SK-N-DZ (cell line): ENCODE measurements around the gene NANS.

Source experiments
- DNase-seq: peaks from one replicate; pipeline ENCODE4 v3.0.0-alpha.2; 2015; ENCODE audit warnings: low spot score

NANS gene

DNA sequence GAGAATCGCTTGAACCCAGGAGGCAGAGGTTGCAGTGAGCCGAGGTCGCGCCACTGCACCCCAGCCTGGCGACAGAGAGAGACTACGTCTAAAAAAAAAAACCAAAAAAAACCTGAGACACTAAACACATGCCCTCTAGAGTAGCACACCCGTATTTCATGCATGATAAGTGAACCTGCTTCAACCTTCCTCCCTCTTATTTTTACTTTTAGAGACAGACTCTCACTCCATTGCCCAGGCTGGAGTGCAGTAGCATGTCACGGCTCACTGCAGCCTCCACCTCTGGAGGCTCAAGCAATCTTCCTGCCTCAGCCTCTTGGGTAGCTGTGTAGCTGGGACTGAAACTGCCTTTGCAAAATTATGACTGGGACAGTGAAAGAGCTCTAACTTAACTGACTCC, 17.6 kb upstream of the NANS start:
- DNase-seq, result no peak

DNA sequence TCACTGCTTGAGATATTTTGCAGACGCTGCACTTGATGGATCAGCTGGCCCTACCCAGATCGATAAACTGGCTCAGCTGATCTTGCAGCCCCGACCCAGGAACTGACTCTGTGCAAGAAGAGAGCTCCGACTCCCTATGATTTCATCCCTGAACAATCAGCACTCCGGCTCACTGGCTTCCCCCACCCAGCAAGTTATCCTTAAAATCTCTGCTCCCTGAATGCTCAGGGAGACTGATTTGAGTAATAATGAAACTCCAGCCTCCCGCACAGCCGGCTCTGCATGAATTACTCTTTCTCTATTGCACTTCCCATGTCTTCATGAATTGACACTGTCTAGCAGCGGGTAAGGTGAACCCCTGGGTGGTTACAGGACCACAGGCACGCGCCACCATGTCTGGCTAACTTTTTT, 16.9 kb upstream of the NANS start:
- no peak for DNase-seq

DNA sequence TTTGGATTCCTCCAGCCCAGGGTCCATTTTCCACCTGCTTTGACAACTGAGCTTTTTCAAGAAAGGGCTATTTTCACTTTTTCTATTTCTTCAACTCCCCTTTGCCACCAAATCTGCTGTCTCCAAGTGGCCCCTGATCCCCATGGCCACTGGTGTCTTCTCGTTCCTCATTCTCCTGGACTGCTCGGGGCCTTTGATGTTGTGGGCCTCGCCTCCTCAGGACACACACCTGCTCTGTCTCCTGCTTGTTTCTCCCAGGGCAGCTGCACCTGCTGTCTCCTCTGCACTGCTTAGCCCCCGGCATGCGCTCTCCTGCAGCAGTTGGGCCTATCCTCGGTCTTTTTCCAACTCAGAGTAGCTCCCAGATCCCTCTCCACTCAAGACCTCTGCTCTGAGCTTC, 16.3 kb upstream of the NANS start:
- no peak for DNase-seq

DNA sequence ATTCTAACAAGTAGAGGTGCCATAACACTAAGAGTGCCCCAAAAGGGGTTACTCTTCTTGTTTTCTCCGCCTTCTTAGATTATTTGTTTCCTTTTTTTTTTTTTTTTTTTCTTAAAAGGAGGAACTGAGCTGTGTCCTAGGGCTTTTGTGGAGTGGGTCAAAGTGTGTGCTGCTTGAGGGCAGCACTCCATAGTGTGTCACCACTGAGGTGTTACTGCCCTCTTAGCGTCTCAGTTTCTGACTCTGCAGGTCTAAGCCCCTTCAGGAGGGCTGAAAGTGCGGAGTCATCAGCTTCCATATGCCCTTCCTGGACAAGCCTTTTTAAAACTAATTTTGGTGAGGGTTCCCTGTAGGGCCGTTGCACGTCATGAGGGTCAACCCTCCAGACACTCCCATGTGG, 12.6 kb upstream of the NANS start:
- DNase-seq, result no peak

DNA sequence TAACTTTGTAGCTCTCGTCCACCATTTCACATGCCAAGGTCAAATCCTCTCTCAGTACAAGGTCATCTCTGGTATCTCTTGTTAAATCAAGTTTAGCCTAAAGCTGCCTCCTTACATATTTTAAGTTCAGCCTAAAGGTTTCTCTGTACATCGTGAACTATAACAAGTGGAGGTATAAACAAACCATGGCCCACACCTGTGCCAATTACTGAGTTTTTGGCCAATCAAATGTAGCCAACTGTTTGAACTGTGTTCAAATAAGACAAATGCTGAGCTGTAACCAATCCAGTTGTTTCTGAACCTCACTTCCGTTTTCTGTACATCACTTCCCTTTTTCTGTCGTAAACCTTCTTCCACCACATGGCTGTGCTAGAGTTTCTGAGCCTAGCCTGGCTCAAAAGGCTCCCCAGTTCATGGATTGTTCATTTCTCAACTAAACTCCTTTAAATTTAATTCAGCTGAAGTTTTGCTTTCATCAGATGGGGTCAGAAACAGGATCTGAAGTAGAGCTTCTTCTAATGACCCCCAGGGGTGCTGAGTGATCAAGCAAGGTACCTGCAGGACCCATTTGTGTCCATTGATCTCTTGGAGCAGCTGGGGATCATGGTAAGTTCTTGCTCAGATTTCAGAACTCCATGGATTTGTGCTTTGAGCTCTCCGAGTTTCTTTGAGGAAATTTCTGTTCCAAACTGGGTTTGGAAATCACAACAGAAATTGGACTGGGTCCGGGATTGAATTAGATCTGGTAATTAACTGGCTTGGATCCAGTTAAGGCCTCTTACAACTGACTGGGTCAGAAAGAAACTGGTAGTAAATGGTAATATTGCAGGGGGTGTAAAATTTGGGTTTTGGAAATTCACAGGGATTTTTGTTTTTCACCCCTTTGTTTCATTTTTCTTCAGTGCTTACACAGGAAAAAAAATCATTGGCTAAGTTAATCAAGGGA, 11.0 kb upstream of the NANS start:
- DNase-seq, result peak; percentile 12

DNA sequence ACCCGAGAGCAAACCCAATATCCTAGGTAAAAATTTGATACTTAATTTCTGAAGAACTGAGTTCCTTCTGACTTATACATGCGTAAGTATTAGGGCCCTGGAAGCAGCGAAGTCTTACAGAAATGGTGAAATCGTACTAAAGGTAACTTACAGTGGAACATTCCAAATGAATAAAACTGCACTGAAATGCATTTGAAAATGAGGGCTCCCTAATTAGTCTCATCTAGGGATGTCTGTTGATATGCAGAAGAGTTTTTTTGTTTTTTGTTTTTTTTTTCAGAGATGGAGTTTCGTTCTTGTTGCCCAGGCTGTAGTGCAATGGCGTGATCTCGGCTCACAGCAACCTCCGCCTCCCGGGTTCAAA, 10.4 kb upstream of the NANS start:
- no peak for DNase-seq

DNA sequence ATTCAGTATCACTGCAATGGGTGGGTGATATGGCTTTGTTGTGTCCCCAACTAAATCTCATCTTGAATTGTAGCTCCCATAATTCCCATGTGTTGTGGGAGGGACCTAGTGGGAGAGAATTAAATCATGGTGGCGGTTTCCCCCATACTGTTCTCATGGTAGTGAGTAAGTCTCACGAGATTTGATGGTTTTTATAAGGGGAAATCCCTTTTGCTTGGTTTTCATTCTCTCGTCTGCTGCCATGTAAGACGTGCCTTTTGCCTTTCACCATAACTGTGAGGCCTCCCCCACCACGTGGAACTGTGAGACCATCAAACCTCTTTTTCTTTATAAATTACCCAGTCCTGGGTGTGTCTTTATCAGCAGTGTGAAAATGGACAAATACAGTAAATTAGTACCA, 9.5 kb upstream of the NANS start:
- DNase-seq, result no peak

DNA sequence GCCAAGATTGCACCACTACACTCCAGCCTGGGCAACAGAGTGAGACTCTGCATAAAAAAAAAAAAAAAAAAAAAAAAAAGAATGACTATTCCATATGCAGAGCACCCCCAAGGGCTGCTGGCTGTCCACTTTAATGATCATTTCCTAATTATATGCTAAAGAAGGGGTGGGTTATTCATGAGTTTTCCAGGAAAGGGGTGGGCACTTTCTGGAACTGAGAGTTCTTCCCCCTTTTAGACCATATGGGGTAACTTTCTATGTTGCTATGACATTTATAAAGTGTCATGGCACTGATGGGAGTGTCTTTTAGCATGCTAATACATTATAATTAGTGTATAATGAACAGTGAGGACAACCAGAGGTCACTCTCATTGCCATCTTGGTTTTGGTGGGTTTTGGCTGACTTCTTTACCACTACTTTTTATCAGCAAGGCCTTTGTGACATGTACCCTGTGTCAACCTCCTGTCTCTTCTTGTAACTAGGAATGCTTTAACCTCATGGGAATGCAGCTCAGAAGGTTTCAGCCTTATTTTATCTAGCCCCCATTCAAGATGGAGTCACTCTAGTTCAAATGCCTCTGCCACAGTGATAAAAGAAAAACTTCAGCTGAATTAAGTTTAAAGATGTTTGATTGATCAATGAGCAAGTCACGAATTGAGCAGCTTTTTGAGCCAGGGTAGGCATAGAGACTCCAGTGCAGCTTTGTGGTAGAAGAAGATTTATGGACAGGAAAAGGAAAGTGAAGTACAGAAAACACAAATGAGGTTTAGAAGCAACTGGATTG, 7.1 kb upstream of the NANS start:
- DNase-seq, result no peak

DNA sequence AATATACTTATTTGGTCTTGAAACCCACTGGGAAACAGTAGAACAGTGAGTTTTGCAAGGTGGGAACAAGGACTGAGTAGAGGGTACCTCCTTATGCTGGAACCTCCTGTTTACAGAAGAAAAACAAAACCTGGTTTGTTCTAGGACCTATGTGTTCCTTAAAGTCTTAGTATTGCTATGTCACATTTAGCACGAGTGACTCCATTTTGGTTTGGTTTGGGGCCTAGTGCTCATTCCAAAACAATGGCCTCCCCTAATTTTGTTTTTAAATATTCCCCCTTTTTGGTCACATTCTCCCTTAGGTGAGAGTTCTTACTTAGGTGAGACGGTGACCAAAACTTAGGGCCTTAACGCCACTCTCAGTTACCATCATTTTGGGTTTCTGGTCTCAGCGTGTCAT, 6.2 kb upstream of the NANS start:
- no peak for DNase-seq

DNA sequence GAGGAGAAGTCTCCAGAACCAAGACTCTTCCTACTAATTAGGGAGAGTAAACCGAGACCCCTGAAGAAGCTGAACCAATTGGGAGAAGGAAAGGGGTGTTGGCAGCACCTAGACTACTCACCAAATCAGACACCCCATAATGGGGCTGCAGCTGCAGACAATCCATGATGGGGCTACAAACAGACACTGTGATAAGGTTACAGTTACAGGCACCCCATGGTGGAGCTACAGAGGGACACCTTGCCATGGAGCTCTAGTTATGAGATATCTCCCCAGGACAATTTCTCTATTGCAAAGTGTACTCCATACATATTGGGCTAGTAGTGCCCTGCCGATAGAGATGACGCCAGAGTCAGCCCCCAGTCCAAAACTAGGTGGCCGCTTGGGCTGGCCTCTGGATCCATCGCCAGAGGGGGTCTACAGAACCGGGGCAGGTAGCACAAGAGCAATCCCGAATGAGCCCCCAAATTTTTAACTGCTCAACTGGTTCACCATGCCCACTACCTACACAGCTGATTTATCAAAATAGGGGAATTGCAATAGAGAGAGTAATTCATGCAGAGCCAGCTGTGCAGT, 2.1 kb upstream of the NANS start:
- DNase-seq, result no peak

DNA sequence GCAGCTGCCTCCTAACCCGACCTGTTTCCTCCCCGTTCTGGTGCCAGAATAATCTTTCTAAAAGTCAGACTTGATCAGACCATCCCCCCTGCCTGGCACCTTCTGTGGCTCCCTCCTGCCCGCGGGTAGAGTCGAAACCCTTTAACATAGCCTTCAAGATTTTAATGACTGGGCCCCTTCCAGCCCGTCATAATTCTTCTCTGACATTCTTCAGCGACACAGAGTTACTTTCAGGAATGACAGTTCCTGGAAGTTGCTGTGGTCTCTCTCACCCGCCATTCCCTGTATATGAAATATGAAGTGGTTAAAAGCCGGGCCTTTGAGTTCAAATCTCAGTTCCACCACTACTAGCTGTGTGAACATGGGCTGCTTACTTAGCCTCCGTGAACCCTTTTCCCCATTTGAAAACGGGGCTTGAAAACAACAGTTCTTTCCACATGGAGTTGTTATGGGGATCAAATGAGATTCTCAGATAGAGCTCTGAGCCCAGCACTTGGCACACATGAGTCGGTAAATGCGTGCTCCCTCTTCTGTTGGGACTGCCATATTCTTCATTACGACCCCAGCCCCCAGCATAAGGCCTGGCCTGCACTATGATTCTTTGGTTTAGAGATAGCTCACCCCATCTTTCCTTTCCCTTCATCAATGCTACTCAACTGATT, 737 bp downstream of the NANS start:
- peak; percentile 17 for DNase-seq

DNA sequence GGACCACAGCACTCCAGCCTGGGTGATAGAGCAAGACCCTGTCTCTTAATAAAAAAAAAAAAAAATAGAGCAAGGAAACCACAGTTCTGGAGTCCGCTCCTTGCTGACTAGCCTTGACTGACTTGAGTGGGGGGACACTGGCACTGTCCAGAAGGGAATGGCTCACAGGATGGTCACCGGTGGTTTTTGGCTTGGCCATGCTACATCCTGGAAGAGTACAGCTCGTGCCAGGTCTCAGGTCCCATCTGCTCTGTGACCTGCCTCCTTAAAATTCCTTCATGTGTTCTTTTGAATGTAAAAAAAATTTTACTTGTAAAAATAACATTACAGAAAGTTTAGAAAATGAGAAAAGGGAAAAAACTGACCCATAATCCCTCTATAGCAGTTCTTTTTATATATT, 5.6 kb downstream of the NANS start:
- DNase-seq, result no peak

DNA sequence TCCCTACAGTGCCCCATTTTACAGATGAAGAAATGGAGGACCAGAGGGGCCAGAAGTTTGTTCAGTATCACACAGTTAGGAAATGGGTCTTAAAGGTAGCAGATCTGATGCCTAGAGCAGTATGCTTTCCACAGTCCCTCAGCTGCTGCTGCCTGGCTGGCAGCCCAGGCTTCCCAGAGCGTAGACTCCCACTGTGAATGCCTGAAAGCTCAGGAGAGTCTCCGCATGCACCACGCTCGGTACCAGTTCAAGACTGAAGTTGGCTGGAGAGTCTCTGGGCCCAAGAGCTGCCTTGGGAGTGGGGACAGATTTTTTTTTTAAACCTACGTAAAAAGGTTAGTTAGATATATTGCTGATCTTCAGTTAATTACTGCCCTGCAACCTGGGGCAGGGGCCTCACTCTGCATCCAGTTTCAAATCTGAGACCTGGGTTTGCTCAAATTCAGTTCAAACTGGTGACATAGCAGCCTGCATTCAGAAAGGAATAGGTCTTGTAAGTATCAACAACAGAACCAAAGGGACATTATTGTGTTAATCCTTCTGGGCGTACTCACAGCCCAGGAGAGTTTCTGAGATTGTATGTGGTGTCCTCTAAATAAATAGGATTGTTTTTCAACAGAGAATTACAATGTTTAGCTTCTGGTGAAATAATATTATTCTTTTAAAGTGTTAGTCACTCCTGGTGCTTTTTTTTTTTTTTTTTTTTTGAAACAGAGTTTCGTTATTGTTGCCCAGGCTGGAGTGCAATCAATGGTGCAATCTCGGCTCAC, 8.3 kb downstream of the NANS start:
- no peak for DNase-seq

DNA sequence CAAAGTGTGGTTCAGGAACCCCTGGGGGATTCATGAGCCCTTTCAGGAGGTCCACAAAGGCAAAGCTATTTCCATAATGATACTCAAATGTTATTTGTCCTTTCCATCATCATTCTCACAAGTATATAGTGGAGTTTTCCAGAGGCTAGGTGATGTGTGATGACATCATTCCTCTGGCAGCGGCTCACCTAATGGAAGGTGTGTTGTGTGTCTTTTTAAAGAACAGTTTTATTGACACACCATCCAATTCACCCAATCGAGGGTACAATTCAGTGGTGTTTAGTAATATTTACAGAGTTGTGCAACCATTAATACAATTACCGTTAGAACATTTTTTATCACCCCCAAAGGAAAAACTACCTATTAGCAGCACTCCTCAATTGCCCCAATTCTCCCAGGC, 9.7 kb downstream of the NANS start:
- no peak for DNase-seq

DNA sequence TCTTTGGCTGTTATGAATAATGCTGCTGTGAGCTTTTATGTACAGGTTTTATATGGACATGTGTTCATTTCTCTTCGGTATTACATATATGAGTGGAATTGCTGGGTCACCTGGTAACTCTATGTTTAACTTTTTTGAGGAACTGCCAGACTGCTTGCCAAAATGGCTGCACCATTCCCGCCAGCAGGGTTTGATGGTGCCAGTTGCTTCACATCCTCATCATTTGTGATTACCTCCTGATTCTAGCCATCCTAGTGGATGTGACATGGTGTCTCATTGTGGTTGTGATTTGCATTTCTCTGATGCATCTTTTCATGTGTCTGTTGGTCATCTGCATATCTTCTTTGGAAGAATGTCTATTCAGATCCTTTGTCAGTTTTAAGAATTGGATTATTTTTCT, 10.7 kb downstream of the NANS start:
- DNase-seq, result no peak

DNA sequence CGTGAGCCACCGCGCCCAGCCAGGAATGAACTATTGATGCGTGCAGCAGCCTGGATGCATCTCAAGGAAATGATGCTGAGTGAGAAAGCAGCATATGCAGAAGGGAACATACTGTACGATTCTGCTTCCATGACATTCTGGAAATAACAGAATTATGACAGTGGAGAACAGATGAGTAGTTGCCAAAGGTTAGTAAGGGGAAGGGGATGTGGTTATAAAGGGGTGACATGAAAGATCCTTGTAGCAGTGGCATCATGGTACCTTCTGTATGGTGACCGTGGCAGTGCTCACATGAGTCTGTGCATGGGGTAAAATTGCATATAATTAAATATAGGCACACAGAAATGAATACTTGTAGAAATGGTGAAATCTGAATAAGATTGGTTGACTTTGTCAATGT, 13.0 kb downstream of the NANS start:
- no peak for DNase-seq

DNA sequence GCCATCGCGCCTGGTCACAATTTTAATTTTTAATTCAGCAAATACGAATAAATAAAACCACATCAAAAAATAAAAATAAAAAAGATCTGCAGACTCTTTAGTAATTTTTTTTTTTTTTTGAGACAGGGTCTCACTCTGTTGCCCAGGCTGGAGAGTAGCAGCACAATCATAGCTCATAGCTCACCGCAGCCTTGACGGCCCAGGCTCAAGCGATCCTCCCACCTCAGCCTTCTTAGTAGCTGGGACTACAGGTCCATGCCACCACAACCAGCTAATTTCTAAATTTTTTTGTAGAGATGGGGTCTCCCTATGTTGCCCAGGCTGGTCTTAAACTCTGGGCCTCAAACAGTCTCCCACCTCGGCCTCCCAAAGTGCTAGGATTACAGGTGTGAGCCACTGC, 14.2 kb downstream of the NANS start:
- DNase-seq, result no peak

DNA sequence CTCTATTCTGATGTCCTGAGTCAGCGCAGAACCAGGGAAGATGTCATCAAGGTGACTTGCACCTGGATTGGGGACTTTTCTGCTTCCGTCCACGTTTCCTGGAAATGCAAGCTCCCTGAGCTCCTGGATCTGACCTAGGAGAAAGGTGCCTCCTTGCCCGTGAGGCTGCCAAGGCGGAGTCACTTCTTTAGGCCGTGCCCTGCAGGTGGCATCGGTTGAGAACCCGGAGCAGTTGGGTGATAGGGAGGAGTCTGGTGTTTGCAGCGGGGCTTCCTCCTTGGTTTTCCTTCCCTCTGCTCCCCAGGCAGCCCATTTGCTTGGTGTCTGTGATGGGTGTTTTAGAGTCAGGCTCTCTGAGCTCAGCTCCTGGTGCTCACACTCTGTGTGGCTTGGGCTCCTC, 15.2 kb downstream of the NANS start:
- no peak for DNase-seq

DNA sequence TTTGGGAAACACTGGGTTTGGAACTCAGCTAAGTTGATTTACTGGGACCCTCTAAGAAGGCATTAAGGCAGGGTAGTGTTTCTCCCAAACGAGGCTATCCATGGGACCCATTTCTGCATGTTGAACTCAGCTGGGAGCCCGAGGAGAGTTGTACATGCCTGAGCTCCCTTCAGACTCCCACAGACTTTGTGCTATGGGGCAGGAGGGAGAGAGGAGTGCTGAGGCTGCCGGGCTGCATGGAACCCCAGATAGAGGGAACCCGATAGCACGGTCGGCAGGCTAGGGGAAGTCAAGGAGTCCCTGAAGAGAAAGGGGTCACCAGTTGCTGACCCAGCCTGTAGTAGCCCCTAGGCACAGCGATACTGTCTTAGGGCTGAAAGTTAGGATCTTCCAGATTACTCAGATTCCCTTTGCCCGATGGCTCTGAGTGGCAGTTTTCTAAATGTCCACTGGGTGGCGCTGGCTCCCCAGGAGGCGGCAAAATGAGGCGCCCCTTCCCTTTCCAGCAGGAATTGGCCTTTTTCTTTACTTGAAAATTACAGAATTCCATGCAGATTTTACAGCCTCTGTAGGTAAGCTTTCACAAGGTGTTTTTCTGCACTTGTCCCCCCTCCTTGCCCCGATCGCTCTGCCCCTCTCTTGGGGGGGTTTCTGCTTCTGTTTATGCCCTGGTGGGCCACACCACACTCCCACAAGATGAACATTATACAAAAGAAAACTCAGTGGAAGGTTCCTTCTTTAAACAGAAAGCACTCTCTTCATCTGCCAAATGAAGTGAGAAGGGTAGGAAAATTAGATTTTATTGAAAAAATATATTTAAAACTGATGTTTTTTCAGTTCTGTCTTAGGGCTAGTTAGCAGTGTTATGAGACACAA, 17.8 kb downstream of the NANS start:
- peak; percentile 28 for DNase-seq

DNA sequence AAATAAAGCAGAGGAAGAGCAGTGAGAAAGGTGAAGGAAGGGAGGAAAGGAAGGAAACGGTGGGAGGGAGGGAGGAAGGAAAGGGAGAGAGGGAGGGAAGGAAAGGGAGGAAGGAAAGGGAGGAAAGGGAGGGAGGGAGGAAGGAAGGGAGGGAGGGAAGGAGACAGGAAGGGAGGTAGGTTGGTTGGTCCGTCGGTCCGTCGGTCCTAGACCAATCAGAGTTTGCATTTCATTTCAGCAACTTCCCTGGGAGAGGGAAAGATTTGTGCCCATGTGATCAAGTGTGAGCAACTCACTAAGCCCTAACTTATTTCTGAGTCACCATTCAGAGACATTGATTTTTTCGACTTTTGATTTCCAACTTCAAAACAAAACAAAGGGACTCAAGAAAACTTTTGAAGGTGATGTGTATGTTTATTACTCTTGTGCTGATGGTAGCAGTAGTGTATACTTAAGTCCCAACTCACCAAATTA, 18.8 kb downstream of the NANS start:
- no peak for DNase-seq
